Prostate gland (tissue), 2 donors: Measurements from ENCODE around the gene SIGLEC8.

ENCODE experiments used
- CTCF ChIP-seq, 4 experiments: fragments of 200-600 bp in 2 of 4; fragments of 450-650 bp in 2 of 4; sonication (generic) in 2 of 4; IDR thresholded peaks; 1 replicate in 3 of 4; 2 replicates in 1 of 4; pipeline ENCODE4 v1.5.1; 2016 to 2019; ENCODE audit warnings: antibody characterized with exemption in 4 of 4, mild to moderate bottlenecking in 2 of 4, moderate library complexity in 2 of 4
- POLR2A ChIP-seq: fragments of 450-650 bp; IDR thresholded peaks from one replicate; pipeline ENCODE4 v1.6.1; 2016; ENCODE audit warnings: antibody characterized with exemption, mild to moderate bottlenecking
- POLR2AphosphoS5 ChIP-seq: sonication (generic); formaldehyde crosslinking; IDR thresholded peaks from one replicate; pipeline ENCODE4 v1.6.1; 2017; ENCODE audit warnings: antibody characterized with exemption

- TF ChIP-seq CTCF (IDR thresholded peaks at IDR 0.05) (no peak), POLR2A (no peak), POLR2AphosphoS5 (no peak)
Observed at GRCh38 chr19:51440052-51440451, 18.2 kb downstream of the SIGLEC8 start.
